GM18519 (cell line): ENCODE results near the gene XPR1.

ENCODE experiments used
- ATAC-seq: cut with Tn5 transposase; IDR thresholded peaks from one replicate; pipeline ENCODE4 v1.9.1; 2021; ENCODE audit warnings: mild to moderate bottlenecking, moderate library complexity; ENCODE audit not compliant: unreplicated experiment, low FRiP score

The XPR1 gene

GRCh38 chr1:180631766-180632325 lies at the start of gene XPR1:
XPR1 (plus strand) TSS chr1:180632022; CDS start chr1:180632202, 180 bp downstream.
- peak; percentile 96 for ATAC-seq

- no peak for ATAC-seq
Observed at GRCh38 chr1:180584869-180585268, 47.0 kb upstream of the XPR1 start.

- no peak for ATAC-seq
Observed at GRCh38 chr1:180585994-180586359, 45.8 kb upstream of the XPR1 start.

DNA sequence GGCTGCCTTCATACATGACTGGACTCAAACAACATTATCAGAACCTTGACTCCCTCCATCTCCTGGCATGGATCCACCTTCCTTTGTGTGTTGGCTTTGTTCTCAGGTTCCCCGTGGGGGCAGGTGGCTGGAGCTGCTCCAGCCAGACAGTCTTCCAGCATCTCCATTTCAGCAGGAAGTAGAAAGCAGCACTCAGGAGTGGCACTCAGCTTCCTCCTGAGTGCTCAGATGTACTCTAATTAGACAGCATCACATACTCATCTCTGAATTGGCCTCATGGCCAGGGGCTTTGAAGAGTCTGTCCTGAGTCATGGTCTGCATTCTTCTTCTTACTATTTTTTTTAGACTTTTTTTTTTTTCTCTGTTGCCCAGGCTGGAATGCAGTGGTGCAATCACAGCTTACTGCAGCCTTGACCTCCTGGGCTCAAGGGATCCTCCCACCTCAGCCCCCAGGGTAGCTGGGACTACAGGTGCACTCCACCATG lies 45.1 kb upstream of the XPR1 start:
- ATAC-seq: no peak

GRCh38 chr1:180588121-180588520 lies 43.7 kb upstream of the XPR1 start:
- no peak for ATAC-seq

DNA sequence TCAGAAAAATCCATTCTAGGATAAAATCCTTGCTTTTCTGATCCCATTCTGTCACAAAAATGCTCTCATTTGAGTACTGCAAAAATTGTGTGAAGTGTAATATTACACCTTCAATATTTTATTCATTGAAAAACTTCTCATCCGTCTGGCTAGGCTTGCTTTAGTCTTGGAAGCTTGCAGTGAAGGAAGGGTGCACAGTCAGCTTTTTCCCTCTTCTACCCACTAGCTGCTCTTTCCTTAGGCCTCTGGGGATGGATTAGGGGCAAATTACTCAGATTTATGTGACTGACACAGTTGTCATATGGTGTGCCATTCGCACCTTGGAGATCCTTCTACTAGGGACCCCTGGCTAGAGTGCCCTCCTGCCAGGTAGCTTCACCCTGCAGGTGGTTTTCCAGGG lies 40.9 kb upstream of the XPR1 start:
- ATAC-seq: no peak

GRCh38 chr1:180593382-180593781 lies 38.4 kb upstream of the XPR1 start:
- ATAC-seq: no peak

DNA sequence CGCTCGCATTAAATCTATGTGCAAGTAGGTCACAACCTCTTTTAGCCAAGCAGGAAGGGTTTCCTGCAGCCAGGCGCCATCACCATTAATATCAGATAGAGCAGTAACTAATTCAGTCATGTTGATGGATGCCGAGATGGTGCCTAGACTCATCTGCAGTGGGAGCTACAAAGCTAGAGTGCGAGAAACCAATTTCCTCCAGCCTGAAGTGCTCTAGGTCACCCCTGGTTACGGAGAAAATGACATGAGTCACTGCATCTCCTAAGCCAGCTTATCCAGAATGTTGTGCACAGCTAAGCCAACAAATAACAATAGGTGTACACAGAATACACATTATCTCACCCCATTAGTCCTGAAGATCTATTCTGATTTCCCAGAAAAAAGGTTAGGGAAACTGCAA lies 37.1 kb upstream of the XPR1 start:
- no peak for ATAC-seq

DNA sequence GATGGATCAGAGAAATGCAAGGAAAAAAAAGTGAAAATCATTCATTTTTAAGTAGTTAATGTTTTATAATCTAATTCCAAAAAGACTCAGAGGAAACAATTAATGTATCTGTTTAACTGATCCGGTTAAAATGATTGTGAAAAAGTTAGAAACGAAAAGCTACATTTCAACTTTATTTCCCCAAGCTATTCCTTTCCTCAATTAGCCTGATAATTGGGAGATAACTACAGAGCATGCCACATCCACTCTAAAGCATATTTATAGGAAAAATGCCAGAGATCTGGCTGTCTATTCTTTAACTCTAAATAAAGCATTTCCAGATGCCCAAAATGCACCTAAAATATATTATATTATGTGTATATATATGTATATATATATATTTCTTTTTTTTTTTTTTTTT lies 35.9 kb upstream of the XPR1 start:
- no peak for ATAC-seq

DNA sequence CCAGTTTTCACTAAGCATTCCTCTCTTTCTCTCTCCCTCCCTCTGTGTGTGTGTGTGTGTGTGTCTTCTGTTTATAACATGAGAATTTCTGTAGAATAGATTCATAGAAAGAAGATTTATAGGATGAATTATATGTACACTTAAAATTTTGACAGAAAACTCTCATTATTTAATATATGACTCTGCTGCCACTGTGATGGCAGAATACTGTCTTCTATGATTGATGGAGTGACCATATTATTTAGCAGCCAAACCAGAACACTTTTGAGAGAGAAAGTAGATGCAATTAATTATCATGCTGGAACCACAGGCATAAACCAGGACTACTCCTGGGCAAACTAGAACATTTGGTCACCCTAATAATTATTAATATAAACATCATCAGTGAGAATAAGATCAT lies 34.3 kb upstream of the XPR1 start:
- ATAC-seq: no peak

DNA sequence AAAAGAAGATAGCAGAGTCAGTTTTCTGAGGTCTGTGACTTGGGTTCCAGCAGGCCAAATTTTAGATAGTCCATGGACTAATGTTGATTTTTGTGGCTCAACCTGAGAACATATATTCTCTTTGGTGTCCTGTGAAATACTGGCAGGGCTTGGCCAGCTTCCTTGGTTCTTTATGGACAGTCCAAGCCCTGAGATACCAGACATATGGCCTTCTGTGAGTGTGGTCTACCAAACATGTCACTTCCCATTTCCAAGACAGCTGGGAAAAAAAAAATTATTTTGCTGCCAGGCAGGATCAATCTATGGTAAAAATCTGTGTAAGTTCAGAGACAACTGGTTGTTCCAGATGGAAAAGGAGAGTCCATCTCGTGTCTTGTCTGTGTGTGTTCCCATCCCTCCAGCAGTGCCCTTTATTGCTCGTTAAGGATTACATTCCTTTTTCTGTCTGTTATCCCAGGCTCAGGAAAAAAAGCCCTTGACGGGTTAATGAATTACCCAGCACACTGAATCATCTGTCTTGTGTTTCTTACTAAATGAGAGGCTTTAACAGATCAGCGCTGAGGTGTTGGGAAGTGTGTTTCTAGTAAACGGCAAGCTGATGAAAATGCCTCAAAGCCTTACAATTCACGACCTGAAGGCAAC lies 33.4 kb upstream of the XPR1 start:
- no peak for ATAC-seq

- ATAC-seq: no peak
Observed at GRCh38 chr1:180600343-180600742, 31.5 kb upstream of the XPR1 start.

GRCh38 chr1:180601512-180601911 lies 30.3 kb upstream of the XPR1 start:
- no peak for ATAC-seq

GRCh38 chr1:180603223-180603849 lies 28.5 kb upstream of the XPR1 start:
- ATAC-seq: no peak

DNA sequence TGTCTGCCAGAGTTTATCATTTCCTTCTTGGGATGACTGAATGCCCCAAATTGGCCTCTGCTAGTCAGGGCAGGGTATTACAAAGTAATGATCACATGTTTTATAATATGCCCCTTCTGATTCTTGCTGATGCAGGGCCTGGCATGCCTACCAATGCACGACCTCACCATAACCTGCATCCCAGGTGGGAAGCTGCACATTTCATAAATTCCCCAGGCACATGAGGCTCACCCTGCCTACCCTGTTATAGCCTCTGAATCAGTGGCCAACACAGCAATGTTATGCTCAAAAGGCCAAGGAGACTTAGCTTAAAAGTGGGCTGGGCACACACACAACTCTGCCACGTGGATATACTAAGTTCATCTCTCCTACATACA lies 28.0 kb upstream of the XPR1 start:
- no peak for ATAC-seq

GRCh38 chr1:180606155-180606554 lies 25.7 kb upstream of the XPR1 start:
- no peak for ATAC-seq

DNA sequence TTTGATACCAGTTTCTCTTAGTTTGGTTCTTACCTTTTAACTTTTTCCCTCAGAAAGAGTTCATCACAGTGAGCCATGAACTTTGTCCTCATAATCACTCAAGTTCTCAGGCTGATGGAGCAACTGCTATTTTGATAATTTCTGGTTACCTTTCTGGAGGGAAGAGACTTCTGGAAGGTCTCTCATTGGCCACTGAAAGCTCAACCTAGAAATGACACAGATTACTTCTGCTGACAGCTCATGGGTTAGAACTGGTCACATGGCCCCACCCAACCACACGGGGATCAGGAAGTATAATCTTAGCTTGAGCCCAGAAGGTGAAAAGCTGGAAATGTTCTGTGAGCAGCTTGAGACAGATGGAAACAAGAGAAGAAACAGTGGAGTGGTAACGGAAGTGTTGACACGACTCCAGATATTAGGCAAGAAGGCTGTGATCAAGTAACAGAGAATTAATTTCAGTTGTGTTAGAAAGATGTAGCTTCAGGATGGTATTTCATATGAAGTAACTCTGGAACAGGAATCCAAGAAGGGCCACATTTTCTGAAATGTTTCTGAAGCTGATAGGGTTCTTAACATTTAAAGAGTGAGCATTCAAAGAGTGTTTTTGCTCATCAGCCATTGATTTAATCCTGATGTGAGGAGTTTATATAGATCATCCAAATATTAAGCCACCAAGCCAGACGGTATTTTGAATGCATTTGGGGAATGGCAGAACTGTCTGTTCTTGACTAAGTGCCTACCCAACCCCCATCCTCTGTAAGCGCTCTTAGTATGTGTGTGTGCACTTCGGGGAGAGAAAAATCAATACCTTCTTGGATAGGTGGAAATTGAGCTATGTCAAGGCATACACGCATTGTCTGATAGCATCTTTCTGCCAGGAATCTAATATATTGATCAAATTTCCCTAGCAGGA lies 21.9 kb upstream of the XPR1 start:
- ATAC-seq: no peak

GRCh38 chr1:180610556-180611015 lies 21.2 kb upstream of the XPR1 start:
- no peak for ATAC-seq

DNA sequence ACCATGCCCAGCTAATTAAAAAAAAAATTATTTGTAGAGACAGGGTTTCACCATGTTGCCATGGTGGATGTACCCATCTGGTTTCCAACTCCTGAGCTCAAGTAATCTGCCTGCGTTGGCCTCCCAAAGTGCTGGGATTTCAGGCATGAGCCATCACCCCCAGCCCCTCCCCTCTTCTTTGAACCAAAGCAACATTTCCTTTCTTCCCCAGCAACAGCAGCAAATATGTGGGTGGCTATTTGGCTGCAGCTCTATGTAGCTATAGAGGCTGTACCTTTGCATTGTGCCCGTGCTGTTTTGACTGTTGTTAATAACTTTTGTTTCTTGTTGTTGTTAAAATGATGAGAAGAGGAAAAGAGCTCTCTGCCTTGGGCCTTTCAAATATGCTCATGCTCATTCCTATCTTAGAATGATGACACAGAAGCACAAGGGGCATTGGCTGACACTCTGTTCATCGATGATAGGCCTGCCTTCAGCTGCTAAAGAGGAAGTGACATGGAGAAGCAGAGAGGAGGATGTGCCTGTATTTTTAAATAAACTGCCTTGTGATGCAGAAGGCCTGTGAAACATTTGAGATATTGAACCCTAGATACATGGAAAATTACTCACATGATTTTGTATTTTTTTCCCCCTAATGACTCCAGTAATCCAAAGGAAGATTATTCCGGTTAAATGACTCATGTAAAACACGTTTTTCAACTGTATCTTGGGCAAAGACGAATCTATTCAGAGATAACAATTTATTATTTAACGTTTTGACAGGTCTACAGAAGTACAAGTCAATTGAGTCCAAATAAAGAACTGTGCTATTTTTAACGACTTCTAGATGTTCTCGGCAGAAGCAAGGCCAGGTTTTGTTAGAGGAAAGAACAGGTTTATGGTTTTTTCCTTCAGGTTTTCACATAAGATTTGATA lies 20.5 kb upstream of the XPR1 start:
- no peak for ATAC-seq

GRCh38 chr1:180612632-180613031 lies 19.2 kb upstream of the XPR1 start:
- no peak for ATAC-seq
